NB4 (cell line): ENCODE data around the gene SSH2.

Experiments
- MAX ChIP-seq: IDR thresholded peaks from 2 replicates; pipeline ENCODE4 v1.6.1; 2011; ENCODE audit warnings: low read depth, low read length
- MYC ChIP-seq: IDR thresholded peaks from 2 replicates; pipeline ENCODE4 v1.6.1; 2011; ENCODE audit warnings: low read depth, low read length
- POLR2A ChIP-seq: IDR thresholded peaks from 2 replicates; pipeline ENCODE4 v1.6.1; 2011; ENCODE audit warnings: mild to moderate bottlenecking; ENCODE audit not compliant: insufficient read length; ENCODE audit errors: extremely low read depth
- TF ChIP-seq, protein P1 (sequence below): IDR thresholded peaks from one replicate; pipeline ENCODE4 v1.5.1; 2012; ENCODE audit warnings: low read depth, low read length

DNA sequence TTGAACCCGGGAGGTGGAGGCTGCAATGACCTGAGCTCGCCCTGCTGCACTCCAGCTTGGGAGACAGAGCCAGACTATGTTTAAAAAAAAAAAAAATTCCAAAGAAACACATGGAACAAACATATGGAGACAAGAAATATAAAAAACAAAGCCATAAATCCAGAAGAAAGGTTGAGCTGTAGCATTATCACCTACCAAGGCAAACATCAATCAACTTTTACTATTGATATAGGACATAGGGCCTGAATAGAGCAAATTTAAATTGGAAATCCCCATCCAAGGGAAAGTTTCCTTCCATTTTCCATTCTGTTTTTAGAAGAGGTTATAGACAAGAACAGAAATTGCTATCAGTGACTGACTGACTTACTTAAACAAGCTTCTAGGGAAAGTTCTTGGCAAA, 56.6 kb downstream of the SSH2 start:
- TF ChIP-seq, protein P1, sequence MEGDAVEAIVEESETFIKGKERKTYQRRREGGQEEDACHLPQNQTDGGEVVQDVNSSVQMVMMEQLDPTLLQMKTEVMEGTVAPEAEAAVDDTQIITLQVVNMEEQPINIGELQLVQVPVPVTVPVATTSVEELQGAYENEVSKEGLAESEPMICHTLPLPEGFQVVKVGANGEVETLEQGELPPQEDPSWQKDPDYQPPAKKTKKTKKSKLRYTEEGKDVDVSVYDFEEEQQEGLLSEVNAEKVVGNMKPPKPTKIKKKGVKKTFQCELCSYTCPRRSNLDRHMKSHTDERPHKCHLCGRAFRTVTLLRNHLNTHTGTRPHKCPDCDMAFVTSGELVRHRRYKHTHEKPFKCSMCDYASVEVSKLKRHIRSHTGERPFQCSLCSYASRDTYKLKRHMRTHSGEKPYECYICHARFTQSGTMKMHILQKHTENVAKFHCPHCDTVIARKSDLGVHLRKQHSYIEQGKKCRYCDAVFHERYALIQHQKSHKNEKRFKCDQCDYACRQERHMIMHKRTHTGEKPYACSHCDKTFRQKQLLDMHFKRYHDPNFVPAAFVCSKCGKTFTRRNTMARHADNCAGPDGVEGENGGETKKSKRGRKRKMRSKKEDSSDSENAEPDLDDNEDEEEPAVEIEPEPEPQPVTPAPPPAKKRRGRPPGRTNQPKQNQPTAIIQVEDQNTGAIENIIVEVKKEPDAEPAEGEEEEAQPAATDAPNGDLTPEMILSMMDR: no peak
- TF ChIP-seq POLR2A (no peak), MYC (no peak), MAX (no peak)
